ENCODE results near the gene KRTAP10-1. TPM values are rescaled to one million over a fixed set of nuclear protein-coding genes. Genes with fewer than 3 reads are reported as not detected.

KRTAP10-1 gene
- total and polyA plus RNA-seq, 9 of the 15 experiments (the other 6 are each of a cell fraction or from before 2014, with no cell fraction given) = not detected

DNA sequence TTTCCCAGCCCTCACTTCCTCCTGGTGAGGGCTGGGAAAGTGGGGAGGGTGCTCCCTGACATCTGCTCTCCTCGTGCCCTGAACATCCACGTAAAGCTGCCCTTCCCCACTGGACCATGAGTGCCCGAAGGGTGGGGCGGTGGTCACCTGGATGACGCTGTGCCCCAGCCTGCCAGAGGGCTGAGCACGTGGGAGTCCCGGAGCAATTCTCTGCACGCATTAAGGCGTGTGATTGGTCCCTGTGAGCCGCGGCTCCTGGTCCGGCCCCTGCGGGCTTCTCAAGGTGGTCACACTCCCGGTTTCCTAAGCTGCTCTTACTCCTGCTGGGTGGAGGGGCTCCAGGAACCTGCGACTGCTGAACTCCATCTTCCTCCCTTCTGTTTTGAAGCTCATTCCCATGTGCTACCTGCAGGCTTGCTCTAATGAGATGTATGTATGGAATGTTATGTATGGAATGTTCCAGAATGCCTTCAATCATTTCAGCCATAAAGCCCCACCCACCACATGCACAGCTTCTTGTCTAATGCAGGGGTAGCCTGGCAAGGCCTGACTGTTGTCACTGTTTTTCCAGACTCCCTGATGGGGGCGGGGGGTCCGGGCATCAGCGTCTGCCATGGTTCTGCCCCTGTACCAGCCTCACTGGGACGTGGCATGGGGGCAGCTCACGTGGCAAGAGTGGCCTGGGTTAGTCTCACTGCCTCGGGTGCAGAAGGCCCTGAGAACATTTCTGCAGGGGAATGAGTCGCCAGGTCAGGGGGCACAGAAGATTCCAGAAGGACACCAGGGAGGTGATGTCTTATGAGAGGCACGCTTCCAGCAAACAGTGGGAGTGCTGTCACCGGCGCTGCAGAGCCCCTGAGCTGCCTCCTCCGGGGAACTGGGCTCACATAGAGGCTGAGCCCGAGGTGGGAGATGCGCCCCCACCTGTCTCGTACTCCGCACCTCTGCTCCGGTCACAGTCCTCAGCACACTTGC, 19.4 kb downstream of the KRTAP10-1 start (continued):
- no peak for TF ChIP-seq NRF1 (conservative IDR thresholded peaks at IDR 0.05 in 1 of 2, IDR thresholded peaks at IDR 0.05 in 1 of 2)
- no peak for TF ChIP-seq ZMIZ1 (IDR thresholded peaks at IDR 0.05; ENCODE audit: low read depth in 2 of 2, low read length in 2 of 2)
- no peak for TF ChIP-seq PCBP2 (IDR thresholded peaks at IDR 0.05; ENCODE audit: low read depth, low read length, poor library complexity, severe bottlenecking)
- TF ChIP-seq, protein P1, sequence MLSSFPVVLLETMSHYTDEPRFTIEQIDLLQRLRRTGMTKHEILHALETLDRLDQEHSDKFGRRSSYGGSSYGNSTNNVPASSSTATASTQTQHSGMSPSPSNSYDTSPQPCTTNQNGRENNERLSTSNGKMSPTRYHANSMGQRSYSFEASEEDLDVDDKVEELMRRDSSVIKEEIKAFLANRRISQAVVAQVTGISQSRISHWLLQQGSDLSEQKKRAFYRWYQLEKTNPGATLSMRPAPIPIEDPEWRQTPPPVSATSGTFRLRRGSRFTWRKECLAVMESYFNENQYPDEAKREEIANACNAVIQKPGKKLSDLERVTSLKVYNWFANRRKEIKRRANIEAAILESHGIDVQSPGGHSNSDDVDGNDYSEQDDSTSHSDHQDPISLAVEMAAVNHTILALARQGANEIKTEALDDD (IDR thresholded peaks at IDR 0.05) = no peak
- TF ChIP-seq KDM2B (CRISPR knock-in tag; IDR thresholded peaks at IDR 0.05) = no peak
- TF ChIP-seq NCOA2 (IDR thresholded peaks at IDR 0.05; ENCODE audit: partially characterized antibody in 2 of 2) = no peak
- no peak for TF ChIP-seq FOSL1 (tag; conservative IDR thresholded peaks at IDR 0.05)
- no peak for TF ChIP-seq SMARCE1 (IDR thresholded peaks at IDR 0.05)
- TF ChIP-seq TCFL5 (CRISPR knock-in tag; conservative IDR thresholded peaks at IDR 0.05) = no peak

Data from K562 (cell line).